ENCODE measurements around the gene KARS1. TPM values are rescaled to one million over a fixed set of nuclear protein-coding genes. Genes with fewer than 3 reads are reported as not detected.

Gene KARS1
- total and polyA plus RNA-seq, 2 donors (not counting 1 experiment from before 2014, with no cell fraction given) = 126 to 148 TPM

- Histone ChIP-seq H4K20me1 (ENCODE audit: control insufficient read depth, extremely low read depth, insufficient read depth, low read length) (no peaks in the 10 kb centered on the region), H3K36me3 (ENCODE audit: control insufficient read depth, insufficient read depth, low read length) (peaks cover 10% of the 10 kb centered on the region)
Observed at GRCh38 chr16:75635036-75635435, 12.4 kb downstream of the KARS1 start.

GRCh38 chr16:75632857-75633256 is 14.6 kb downstream of the KARS1 start:
- H3K4me1 ChIP-seq (ENCODE audit: control insufficient read depth, extremely low read depth, insufficient read depth, low read length) = no peaks in the 10 kb centered on the region
- H3K36me3 ChIP-seq (ENCODE audit: control insufficient read depth, insufficient read depth, low read length) = peaks cover 19% of the 10 kb centered on the region
- no peak for TF ChIP-seq EZH2 (IDR thresholded peaks at IDR 0.05; ENCODE audit: low read length, missing control alignments)
- no peak for TF ChIP-seq CTCF (conservative IDR thresholded peaks at IDR 0.05 in 1 of 2, IDR thresholded peaks at IDR 0.05 in 1 of 2; ENCODE audit: low read depth in 1 of 2, low read length in 2 of 2)
- no peak overlapping the region for H3K4me2 ChIP-seq (ENCODE audit: extremely low read depth, insufficient read depth, low read length)
- no peaks in the 10 kb centered on the region for H4K20me1 ChIP-seq (ENCODE audit: control insufficient read depth, extremely low read depth, insufficient read depth, low read length)
- H3K9me3 ChIP-seq (ENCODE audit: control insufficient read depth, insufficient read depth, low read depth, low read length) = no peaks in the 10 kb centered on the region
- no peaks in the 10 kb centered on the region for H3K79me2 ChIP-seq (ENCODE audit: control insufficient read depth, insufficient read depth, low read length)
- no peaks in the 10 kb centered on the region for H3K27me3 ChIP-seq (ENCODE audit: control insufficient read depth, insufficient read depth, low read length)
- H3K9ac ChIP-seq (ENCODE audit: insufficient read depth, low read length) = no peak overlapping the region
- no peak overlapping the region for H3K4me3 ChIP-seq (replicated peaks in 1 of 4; ENCODE audit: control extremely low read depth in 1 of 4, insufficient read depth in 1 of 4, low read depth in 3 of 4, low read length in 4 of 4)
- no peak for DNase-seq (ENCODE audit: low read depth in 2 of 2)
- no peak overlapping the region for H2AFZ ChIP-seq (ENCODE audit: low read length)
- H3K27ac ChIP-seq (ENCODE audit: insufficient read depth, low read length) = no peak overlapping the region

More at GRCh38 chr16:75635036-75635435, 12.4 kb downstream of the KARS1 start:
- no peaks in the 10 kb centered on the region for H3K9me3 ChIP-seq (ENCODE audit: control insufficient read depth, insufficient read depth, low read depth, low read length)
- H3K4me3 ChIP-seq (replicated peaks in 1 of 4; ENCODE audit: control extremely low read depth in 1 of 4, insufficient read depth in 1 of 4, low read depth in 3 of 4, low read length in 4 of 4) = no peak overlapping the region
- no peak overlapping the region for H3K9ac ChIP-seq (ENCODE audit: insufficient read depth, low read length)
- no peak overlapping the region for H3K4me2 ChIP-seq (ENCODE audit: extremely low read depth, insufficient read depth, low read length)
- H3K4me1 ChIP-seq (ENCODE audit: control insufficient read depth, extremely low read depth, insufficient read depth, low read length) = no peaks in the 10 kb centered on the region
- no peak for DNase-seq (ENCODE audit: low read depth in 2 of 2)
- TF ChIP-seq EZH2 (IDR thresholded peaks at IDR 0.05; ENCODE audit: low read length, missing control alignments) (no peak), CTCF (conservative IDR thresholded peaks at IDR 0.05 in 1 of 2, IDR thresholded peaks at IDR 0.05 in 1 of 2; ENCODE audit: low read depth in 1 of 2, low read length in 2 of 2) (no peak)
- no peak overlapping the region for H3K27ac ChIP-seq (ENCODE audit: insufficient read depth, low read length)
- no peak overlapping the region for H2AFZ ChIP-seq (ENCODE audit: low read length)
- no peaks in the 10 kb centered on the region for H3K27me3 ChIP-seq (ENCODE audit: control insufficient read depth, insufficient read depth, low read length)
- no peaks in the 10 kb centered on the region for H3K79me2 ChIP-seq (ENCODE audit: control insufficient read depth, insufficient read depth, low read length)

- no peak overlapping the region for H3K27ac ChIP-seq (ENCODE audit: insufficient read depth, low read length)
Observed at GRCh38 chr16:75630052-75630451, 17.4 kb downstream of the KARS1 start.

More at GRCh38 chr16:75630052-75630451, 17.4 kb downstream of the KARS1 start:
- TF ChIP-seq CTCF (conservative IDR thresholded peaks at IDR 0.05 in 1 of 2, IDR thresholded peaks at IDR 0.05 in 1 of 2; ENCODE audit: low read depth in 1 of 2, low read length in 2 of 2) (no peak), EZH2 (IDR thresholded peaks at IDR 0.05; ENCODE audit: low read length, missing control alignments) (no peak)
- H4K20me1 ChIP-seq (ENCODE audit: control insufficient read depth, extremely low read depth, insufficient read depth, low read length) = no peaks in the 10 kb centered on the region
- H3K4me3 ChIP-seq (replicated peaks in 1 of 4; ENCODE audit: control extremely low read depth in 1 of 4, insufficient read depth in 1 of 4, low read depth in 3 of 4, low read length in 4 of 4) = no peak overlapping the region
- H3K9me3 ChIP-seq (ENCODE audit: control insufficient read depth, insufficient read depth, low read depth, low read length) = no peaks in the 10 kb centered on the region
- no peak overlapping the region for H3K4me2 ChIP-seq (ENCODE audit: extremely low read depth, insufficient read depth, low read length)
- no peaks in the 10 kb centered on the region for H3K4me1 ChIP-seq (ENCODE audit: control insufficient read depth, extremely low read depth, insufficient read depth, low read length)
- no peak overlapping the region for H3K9ac ChIP-seq (ENCODE audit: insufficient read depth, low read length)
- H3K79me2 ChIP-seq (ENCODE audit: control insufficient read depth, insufficient read depth, low read length) = no peaks in the 10 kb centered on the region
- no peak for DNase-seq (ENCODE audit: low read depth in 2 of 2)
- H3K27me3 ChIP-seq (ENCODE audit: control insufficient read depth, insufficient read depth, low read length) = no peaks in the 10 kb centered on the region
- no peak overlapping the region for H2AFZ ChIP-seq (ENCODE audit: low read length)
- H3K36me3 ChIP-seq (ENCODE audit: control insufficient read depth, insufficient read depth, low read length) = peaks cover 18% of the 10 kb centered on the region
